HG03469 (cell line): Measurements from ENCODE around the gene FAM136A.
A peak's percentile ranks its signal among the peaks of the same experiment; 100 is the strongest.
"Not testable (repeated sequence)": the region's sequence is repeated elsewhere in the genome, so short reads cannot be mapped to it uniquely, and the experiment has no call there.

Source experiments
- ATAC-seq: cut with Tn5 transposase; IDR thresholded peaks from one replicate; pipeline ENCODE4 v1.9.1; 2021; ENCODE audit warnings: mild to moderate bottlenecking, moderate library complexity, moderate number of reproducible peaks; ENCODE audit not compliant: unreplicated experiment

FAM136A gene

DNA sequence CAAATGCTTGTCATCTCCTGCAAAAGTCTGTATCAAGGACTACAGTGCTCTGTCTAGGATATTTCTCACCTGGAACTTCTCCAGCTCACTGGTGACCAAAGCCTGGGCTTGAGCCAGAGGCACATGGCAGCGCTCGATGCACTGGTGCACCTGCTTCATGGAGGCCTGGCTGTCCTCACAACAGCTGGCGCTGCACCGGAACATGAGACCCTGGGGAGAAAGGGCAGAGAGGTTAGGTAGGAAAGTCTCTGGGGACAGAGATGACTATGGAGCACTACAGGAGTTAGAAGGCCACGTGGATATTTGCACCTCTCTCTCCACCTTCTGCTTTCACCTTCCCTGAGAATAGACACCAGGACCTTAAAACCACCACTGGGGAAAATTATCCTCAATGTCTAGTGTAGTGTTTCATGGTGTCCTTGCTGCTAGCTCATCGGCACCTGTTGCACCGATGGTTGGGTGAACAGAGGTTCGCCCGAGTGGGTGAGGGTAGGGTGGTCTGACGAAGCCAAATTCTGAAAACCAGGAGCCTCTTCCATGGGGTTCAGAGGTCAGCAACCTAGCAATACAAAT lies 1.0 kb downstream of the FAM136A start:
- ATAC-seq, result no peak

- not testable (repeated sequence) for ATAC-seq
These were observed 4.0 kb downstream of the FAM136A start for GRCh38 chr2:70297828-70298227.

- no peak for ATAC-seq
These were observed 18.2 kb downstream of the FAM136A start for GRCh38 chr2:70283500-70284191.

- no peak for ATAC-seq
These were observed 19.4 kb downstream of the FAM136A start for GRCh38 chr2:70282439-70282838.

DNA sequence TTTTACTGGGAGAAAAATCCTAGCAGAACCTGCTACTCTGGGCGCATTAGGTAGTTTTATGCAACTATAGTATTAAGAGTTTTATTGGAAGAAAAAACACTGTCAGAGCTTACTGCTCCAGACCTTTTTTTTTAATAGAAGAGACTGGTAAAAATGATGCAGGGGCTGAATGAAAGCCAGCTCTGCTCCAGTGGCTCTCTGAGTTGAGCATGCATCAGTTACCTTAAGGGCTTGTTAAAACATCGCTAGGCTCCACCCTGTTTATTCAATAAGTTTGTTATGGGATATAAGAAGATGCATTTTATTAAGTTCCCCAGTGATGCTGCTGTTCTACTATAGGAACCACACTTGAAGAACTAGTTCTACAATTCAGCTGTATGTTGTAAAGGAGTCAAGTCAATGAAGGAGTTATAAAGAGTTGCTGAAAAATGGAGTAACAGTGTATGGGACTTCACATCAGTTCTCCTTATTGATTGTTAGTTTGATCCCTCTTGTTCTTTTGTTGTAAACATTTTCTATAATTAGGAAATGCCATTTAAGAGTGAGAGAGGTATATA lies 21.5 kb downstream of the FAM136A start:
- no peak for ATAC-seq

DNA sequence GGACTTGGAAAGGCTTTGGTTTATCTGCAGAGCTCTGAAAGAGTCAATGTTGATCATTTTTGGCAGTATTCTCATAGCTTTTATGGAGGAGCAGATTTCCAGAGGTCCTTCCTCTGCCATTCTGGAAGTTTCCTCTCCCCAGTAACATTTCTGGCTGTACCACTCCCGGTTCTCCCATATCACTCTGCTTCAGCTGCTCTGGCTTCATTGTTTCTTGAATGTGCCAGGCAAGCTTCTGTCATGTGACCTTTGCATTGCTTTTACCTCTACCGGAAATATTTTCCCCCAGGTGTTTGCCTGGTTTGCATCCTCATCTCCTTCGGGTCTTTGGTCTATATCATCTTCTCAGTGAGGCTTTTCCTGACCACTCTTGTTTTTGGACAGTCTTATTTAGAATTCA lies 31.5 kb downstream of the FAM136A start:
- ATAC-seq, result no peak

DNA sequence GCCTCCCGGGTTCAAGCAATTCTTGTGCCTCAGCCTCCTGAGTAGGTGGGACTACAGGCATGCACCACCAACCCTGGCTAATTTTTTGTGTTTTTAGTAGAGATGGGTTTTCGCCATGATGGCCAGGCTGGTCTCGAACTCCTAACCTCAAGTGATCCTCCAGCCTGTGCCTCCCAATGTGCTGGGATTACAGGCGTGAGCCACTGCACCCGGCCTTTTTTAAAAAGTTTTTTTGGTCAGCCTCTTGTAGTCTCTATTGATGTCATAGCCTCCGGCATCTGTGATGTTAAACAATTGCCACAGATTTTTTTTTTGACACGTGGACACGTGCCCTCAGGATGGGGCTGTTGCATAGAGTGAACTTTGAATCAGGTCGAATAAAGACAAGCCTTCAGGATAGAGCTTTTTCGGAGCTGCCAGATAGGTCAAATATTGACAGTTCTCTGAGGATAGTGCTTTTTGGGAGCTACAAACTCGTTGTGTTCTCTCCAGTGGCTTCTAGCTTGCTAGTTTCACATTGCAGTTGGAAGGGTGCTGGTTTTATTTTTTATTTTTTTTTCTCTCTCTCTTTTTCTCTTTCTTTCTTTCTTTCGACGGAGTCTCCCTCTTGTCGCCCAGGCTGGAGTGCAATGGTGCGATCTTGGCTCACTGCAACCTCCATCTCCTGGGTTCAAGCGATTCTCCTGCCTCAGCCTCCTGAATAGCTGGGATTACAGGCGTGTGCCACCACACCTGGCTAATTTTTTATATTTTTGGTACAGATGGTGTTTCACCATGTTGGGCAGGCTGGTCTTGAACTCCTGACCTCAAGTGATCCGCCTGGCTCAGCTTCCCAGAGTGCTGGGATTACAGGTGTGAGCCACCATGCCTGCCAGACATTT lies 32.2 kb downstream of the FAM136A start:
- ATAC-seq, result not testable (repeated sequence)

DNA sequence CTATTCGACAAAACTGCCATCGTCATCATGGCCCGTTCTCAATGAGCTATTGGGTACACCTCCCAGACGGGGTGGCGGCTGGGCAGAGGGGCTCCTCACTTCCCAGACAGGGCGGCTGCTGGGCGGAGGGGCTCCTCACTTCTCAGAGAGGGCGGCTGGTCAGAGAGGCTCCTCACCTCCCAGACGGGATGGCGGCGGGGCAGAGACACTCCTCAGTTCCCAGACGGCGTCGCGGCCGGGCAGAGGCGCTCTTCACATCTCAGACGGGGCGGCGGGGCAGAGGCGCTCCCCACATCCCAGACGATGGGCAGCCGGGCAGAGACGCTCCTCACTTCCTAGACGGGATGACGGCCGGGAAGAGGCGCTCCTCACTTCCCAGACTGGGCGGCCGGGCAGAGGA lies 34.9 kb downstream of the FAM136A start:
- ATAC-seq, result not testable (repeated sequence)

DNA sequence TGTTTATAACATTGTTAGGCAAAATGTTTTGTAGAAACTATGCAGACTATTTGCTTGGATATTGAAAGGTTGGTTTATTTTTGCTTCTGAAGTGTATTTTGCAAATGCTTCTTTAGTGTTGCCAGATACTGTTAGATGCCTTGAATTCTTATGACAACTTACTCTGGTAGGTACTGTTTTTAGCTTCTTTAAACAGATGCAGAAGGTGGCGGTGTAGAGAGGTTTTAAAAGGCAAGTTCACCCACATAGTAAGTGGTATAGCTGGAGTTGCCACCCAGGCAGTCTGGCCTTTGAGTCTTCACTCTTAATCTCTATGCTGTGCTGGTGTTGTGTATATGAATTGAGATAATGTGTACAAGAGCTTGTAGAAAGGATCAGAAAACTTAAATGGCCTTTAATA lies 40.4 kb downstream of the FAM136A start:
- ATAC-seq, result no peak

DNA sequence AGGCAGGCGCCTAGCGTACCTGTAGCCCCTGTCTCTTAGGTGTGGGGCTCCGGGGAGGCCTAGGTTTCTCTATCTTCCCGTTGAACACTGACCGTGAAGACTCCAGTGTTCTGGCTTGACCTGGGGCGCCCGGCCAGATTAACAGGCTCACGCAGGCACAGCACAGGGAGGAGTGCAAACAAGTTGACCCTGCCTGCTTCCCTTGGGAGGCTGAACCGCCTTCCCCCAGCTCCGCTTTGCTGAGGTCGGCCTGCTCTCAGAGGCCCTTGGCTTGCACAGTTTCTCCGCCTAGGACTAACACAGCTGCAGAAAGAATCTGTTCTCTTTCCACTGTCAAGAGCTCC lies 43.4 kb downstream of the FAM136A start:
- ATAC-seq, result no peak

DNA sequence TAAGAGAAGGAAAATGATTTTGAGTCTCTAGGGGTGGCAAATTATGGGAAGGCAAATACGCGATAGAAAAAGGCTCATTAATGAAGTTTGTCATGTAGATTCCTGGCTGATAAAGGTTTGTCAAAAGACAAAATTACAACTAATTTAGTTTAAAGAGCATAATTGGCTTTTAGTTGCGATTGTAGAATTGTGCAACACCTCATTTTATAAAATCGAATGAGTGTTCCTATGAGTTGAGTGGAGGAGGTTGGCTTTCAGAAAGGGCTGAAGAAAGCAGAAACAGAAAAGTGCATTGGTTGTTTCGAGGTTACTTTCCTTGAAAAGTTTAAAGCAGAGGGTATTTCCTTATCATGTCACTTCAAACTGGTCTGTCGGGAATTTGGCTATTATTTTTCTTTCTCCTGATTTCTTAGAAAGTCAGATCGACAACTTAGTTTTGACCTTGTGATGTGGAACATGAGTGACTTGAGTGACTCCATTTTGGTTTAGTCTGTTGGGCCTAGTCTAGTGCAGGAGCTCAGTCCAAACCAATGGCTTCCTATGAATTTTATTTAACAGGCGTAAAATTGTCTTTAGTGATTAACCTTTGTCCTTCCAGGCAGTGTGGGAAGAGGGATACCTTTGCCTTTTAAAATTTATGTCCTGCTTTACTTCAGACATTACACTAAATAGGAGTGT lies 46.1 kb downstream of the FAM136A start:
- no peak for ATAC-seq

- no peak for ATAC-seq
These were observed 51.4 kb downstream of the FAM136A start for GRCh38 chr2:70250434-70250833.

DNA sequence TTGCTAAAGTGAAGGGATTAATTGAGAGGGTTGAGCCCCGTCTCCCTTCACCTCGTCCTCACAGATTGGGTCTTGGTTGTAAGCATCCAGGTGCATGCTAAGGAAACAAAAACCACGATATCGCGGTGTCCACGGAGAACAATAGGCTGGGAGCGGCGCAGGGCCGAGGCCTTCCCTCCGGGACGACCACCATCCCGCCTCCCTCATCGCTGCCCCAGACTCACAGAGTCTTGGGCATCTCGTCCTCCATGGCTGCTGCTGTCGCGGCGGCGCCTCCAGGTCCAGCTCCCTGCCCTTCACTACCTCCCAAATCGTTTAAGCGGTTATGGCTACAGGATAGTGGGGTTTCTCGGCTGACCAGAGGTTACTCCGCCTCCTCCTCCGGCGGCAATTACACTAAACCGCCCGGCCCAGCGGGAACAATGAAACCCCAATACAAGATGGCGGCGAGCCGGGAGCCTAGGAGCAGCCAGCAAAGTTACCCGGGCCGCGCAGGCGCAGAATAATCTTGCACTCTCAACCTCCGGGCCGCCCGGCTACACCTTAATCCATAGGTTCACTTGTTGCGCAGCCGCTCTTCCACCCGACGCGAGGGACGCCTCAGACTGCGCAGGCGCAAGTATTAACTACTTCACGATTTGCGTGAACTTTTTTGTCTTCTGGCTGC lies 53.6 kb downstream of the FAM136A start, which contains the start of gene TIA1:
Gene TIA1, minus strand, starts transcription at position 448 of the 667 bp plus-strand sequence. Its CDS starts 198 bp downstream, at position 250.
- ATAC-seq, result peak; percentile 91

GRCh38 chr2:70247364-70248180 lies 54.3 kb downstream of the FAM136A start:
- no peak for ATAC-seq
